ENCODE results near the gene ALG5. TPM values are rescaled to one million over a fixed set of nuclear protein-coding genes. Genes with fewer than 3 reads are reported as not detected.

Gene ALG5
- total RNA-seq, 1 experiment from 2014 or later: 27.0 TPM

GRCh38 chr13:37009692-37010091, 10.6 kb upstream of the ALG5 start:
- Histone ChIP-seq H2BK20ac (ENCODE audit: low read depth, low read length, poor library complexity, severe bottlenecking) (no peak overlapping the region), H4K91ac (ENCODE audit: insufficient read length, low read depth, low read length) (no peak overlapping the region), H3K79me1 (ENCODE audit: insufficient read depth, low read depth, low read length, poor library complexity, severe bottlenecking) (no peaks in the 10 kb centered on the region), H4K8ac (replicated peaks; ENCODE audit: insufficient read length, low read depth, low read length) (no peak overlapping the region), H3K4me1 (ENCODE audit: insufficient read depth, low read length) (no peaks in the 10 kb centered on the region; the same call in 1 of the 2 replicates), H4K5ac (ENCODE audit: insufficient read length, low read depth, low read length) (no peak overlapping the region), H3T11ph (ENCODE audit: low read length) (no peak overlapping the region), H3K56ac (ENCODE audit: insufficient read length, low read depth, low read length) (no peak overlapping the region), H4K20me1 (ENCODE audit: control insufficient read depth, insufficient read depth, insufficient read length) (no peaks in the 10 kb centered on the region), H3K9ac (ENCODE audit: extremely low read depth, insufficient read length, low read length) (no peak overlapping the region), H3K4me2 (ENCODE audit: insufficient read depth, insufficient read length, low read length) (no peak overlapping the region), H3K9me3 (ENCODE audit: control insufficient read depth, low read depth, low read length) (no peaks in the 10 kb centered on the region), H3K4ac (ENCODE audit: low read depth, low read length) (no peak overlapping the region), H2AK5ac (ENCODE audit: insufficient read length, low read length) (no peak overlapping the region), H2BK5ac (ENCODE audit: insufficient read length, low read length) (no peak overlapping the region), H2BK15ac (ENCODE audit: low read depth, low read length) (no peak overlapping the region), H2BK12ac (ENCODE audit: insufficient read length, low read depth, low read length) (no peak overlapping the region), H2BK120ac (ENCODE audit: low read depth, low read length, poor library complexity, severe bottlenecking) (no peak overlapping the region), H3K23me2 (ENCODE audit: insufficient read length, low read depth, low read length, poor library complexity, severe bottlenecking) (no peaks in the 10 kb centered on the region), H3K27ac (ENCODE audit: insufficient read length, low read depth, low read length) (no peak overlapping the region), H3K18ac (ENCODE audit: insufficient read length, low read depth, low read length) (no peak overlapping the region), H3K79me2 (ENCODE audit: insufficient read depth, low read length) (no peaks in the 10 kb centered on the region), H2AFZ (ENCODE audit: low read length) (no peak overlapping the region), H3K14ac (ENCODE audit: insufficient read depth, low read length) (no peak overlapping the region), H3K23ac (ENCODE audit: insufficient read length, low read depth, low read length) (no peak overlapping the region), H3K27me3 (ENCODE audit: insufficient read depth, low read length) (no peaks in the 10 kb centered on the region)
- no peaks in the 10 kb centered on the region for H3K27me3 Mint-ChIP-seq (ENCODE audit: low read depth)
- peaks cover 6% of the 10 kb centered on the region in 2 experiments for H3K4me1 Mint-ChIP-seq
- no peak for DNase-seq
- H3K4me3 Mint-ChIP-seq: no peak overlapping the region
- no CpG with 5 or more reads among the region's 5 CpGs for WGBS (ENCODE audit: extremely low coverage, insufficient read length, low lambda C conversion rate)
- no peaks in the 10 kb centered on the region for H3K9me3 Mint-ChIP-seq
- TF ChIP-seq CTCF (conservative IDR thresholded peaks at IDR 0.05): no peak
- H3K36me3 Mint-ChIP-seq (ENCODE audit: insufficient read depth in 1 of 3, low read depth in 3 of 3): peaks cover 23 to 70% (median 58%) of the 10 kb centered on the region in 3 experiments
- peak overlapping the region; percentile 56 to 77 (median 69); a peak in 5 of 7 replicates for H3K27ac Mint-ChIP-seq
